IMR-90 (cell line): ENCODE data around the gene CHN2. TPM values are rescaled to one million over a fixed set of nuclear protein-coding genes. Genes with fewer than 3 reads are reported as not detected.

ENCODE experiments used
- ATAC-seq: fragments of 200-7000 bp; cut with Tn5 transposase; 2 replicates; pipeline ENCODE4 v1.9.1; 2020; ENCODE audit warnings: low read depth, mild to moderate bottlenecking, moderate library complexity
- BruUV-seq: library from RNA; stranded (reverse); fragments of 400-500 nt; replicated peaks from 2 replicates; lab custom pipeline; 2021; lab: Mats Ljungman, UMichigan
- CTCF ChIA-PET: fragments of 300-600 bp; formaldehyde crosslinking; extraction: SDS; loops from one replicate; lab custom pipeline; 2021; ENCODE audit warnings: antibody characterized with exemption; lab: Yijun Ruan, JAX
- POLR2A ChIA-PET: fragments of 300-600 bp; sonication (Branson Sonifier 250); formaldehyde crosslinking; loops from one replicate; lab custom pipeline; 2022; ENCODE audit warnings: antibody characterized with exemption; ENCODE audit not compliant: unreplicated experiment; lab: Charles Lee
- DNase-seq: peaks from one replicate; pipeline ENCODE4 v3.0.0; 2013
- H2AFZ ChIP-seq: replicated peaks from 2 replicates; pipeline ENCODE3; 2013; ENCODE audit warnings: low read length, mild to moderate bottlenecking; ENCODE audit not compliant: poor library complexity
- H2AK5ac ChIP-seq: 2 replicates; pipeline ENCODE4 v1.6.1; 2013; ENCODE audit warnings: low read depth, low read length, inconsistent platforms
- H2AK9ac ChIP-seq: replicated peaks from 2 replicates; pipeline ENCODE3; 2013; ENCODE audit warnings: mild to moderate bottlenecking, low read depth, low read length, moderate library complexity; ENCODE audit not compliant: poor library complexity
- H2BK120ac ChIP-seq: 2 replicates; pipeline ENCODE4 v1.6.1; 2013; ENCODE audit warnings: low read depth, low read length, inconsistent platforms
- H2BK15ac ChIP-seq: 3 replicates; pipeline ENCODE4 v1.6.1; 2013; ENCODE audit warnings: low read depth, low read length, inconsistent platforms
- H2BK20ac ChIP-seq: 2 replicates; pipeline ENCODE4 v1.6.1; 2013; ENCODE audit warnings: low read depth, mild to moderate bottlenecking, inconsistent platforms, low read length, moderate library complexity
- H2BK5ac ChIP-seq: 2 replicates; pipeline ENCODE4 v1.6.1; 2013; ENCODE audit warnings: mild to moderate bottlenecking, low read depth, low read length, inconsistent platforms; ENCODE audit not compliant: poor library complexity, severe bottlenecking
- H3K14ac ChIP-seq: replicated peaks from 2 replicates; pipeline ENCODE4 v1.6.1; 2013; ENCODE audit warnings: low read depth, low read length, inconsistent platforms
- H3K18ac ChIP-seq: 2 replicates; pipeline ENCODE4 v1.6.1; 2013; ENCODE audit warnings: low read depth, low read length, control low read depth
- H3K23ac ChIP-seq: 2 replicates; pipeline ENCODE4 v1.6.1; 2013; ENCODE audit warnings: low read depth, low read length, inconsistent platforms
- H3K27ac ChIP-seq: 2 replicates; pipeline ENCODE4 v1.5.1; 2013; ENCODE audit warnings: mild to moderate bottlenecking, control low read depth, low read length; ENCODE audit not compliant: insufficient read depth
- H3K27me3 ChIP-seq: 2 replicates; pipeline ENCODE4 v1.6.1; 2013; ENCODE audit warnings: low read length; ENCODE audit not compliant: control insufficient read depth, insufficient read depth
- H3K36me3 ChIP-seq: 2 replicates; pipeline ENCODE4 v1.6.1; 2013; ENCODE audit warnings: low read length, mixed read lengths; ENCODE audit not compliant: control insufficient read depth, insufficient read depth
- H3K4ac ChIP-seq: 2 replicates; pipeline ENCODE4 v1.6.1; 2013; ENCODE audit warnings: low read depth, low read length, inconsistent platforms
- H3K4me1 ChIP-seq: 2 replicates; pipeline ENCODE4 v1.6.1; 2013; ENCODE audit warnings: low read length, mixed read lengths; ENCODE audit not compliant: control insufficient read depth, insufficient read depth
- H3K4me2 ChIP-seq: 2 replicates; pipeline ENCODE4 v1.6.1; 2013; ENCODE audit warnings: low read depth, mild to moderate bottlenecking, control low read depth, low read length, moderate library complexity
- H3K4me3 ChIP-seq: 2 replicates; pipeline ENCODE4 v1.5.1; 2013; ENCODE audit warnings: low read depth, mild to moderate bottlenecking, control low read depth, low read length, moderate library complexity; ENCODE audit not compliant: insufficient read depth
- H3K56ac ChIP-seq: 2 replicates; pipeline ENCODE4 v1.6.1; 2013; ENCODE audit warnings: low read length, inconsistent platforms; ENCODE audit not compliant: insufficient read depth; ENCODE audit errors: extremely low read depth
- H3K79me1 ChIP-seq, 2 experiments: 2 replicates each; pipeline ENCODE4 v1.6.1; 2013; ENCODE audit warnings: low read length in 2 of 2, inconsistent platforms in 1 of 2, low read depth in 1 of 2
- H3K9ac ChIP-seq: 2 replicates; pipeline ENCODE4 v1.6.1; 2013; ENCODE audit warnings: low read depth, low read length, control low read depth
- H3K9me1 ChIP-seq: 2 replicates; pipeline ENCODE4 v1.6.1; 2013; ENCODE audit warnings: low read length, inconsistent platforms; ENCODE audit not compliant: insufficient read depth
- H3K9me3 ChIP-seq: 2 replicates; pipeline ENCODE4 v1.6.1; 2013; ENCODE audit warnings: low read length; ENCODE audit not compliant: control insufficient read depth, insufficient read depth
- H4K20me1 ChIP-seq: 2 replicates; pipeline ENCODE4 v1.6.1; 2013; ENCODE audit warnings: low read length, inconsistent platforms; ENCODE audit not compliant: insufficient read depth
- H4K5ac ChIP-seq: 2 replicates; pipeline ENCODE4 v1.6.1; 2013; ENCODE audit warnings: mild to moderate bottlenecking, low read depth, low read length, control low read depth
- H4K8ac ChIP-seq, 2 experiments: 2 replicates each; pipeline ENCODE4 v1.6.1; 2013; ENCODE audit warnings: low read depth in 2 of 2, low read length in 2 of 2, control low read depth in 1 of 2, inconsistent platforms in 1 of 2
- H4K91ac ChIP-seq: 2 replicates; pipeline ENCODE4 v1.6.1; 2013; ENCODE audit warnings: low read depth, low read length, inconsistent platforms; ENCODE audit not compliant: insufficient read depth
- BHLHE40 ChIP-seq: fragments of 150-350 bp; IDR thresholded peaks from 2 replicates; pipeline ENCODE4 v1.6.1; 2016; ENCODE audit warnings: mild to moderate bottlenecking, low read depth, low read length
- CEBPB ChIP-seq: IDR thresholded peaks from 2 replicates; pipeline ENCODE4 v1.6.1; 2012; ENCODE audit warnings: low read depth, low read length, improper control_type of control experiment
- CHD1 ChIP-seq: IDR thresholded peaks from 2 replicates; pipeline ENCODE4 v1.6.1; 2012; ENCODE audit warnings: low read depth, low read length, improper control_type of control experiment
- FOS ChIP-seq: fragments of 150-350 bp; IDR thresholded peaks from 2 replicates; pipeline ENCODE4 v1.6.1; 2016; ENCODE audit warnings: low read depth, low read length
- MAFK ChIP-seq: IDR thresholded peaks from 2 replicates; pipeline ENCODE4 v1.6.1; 2012; ENCODE audit warnings: low read depth, low read length, improper control_type of control experiment
- MAZ ChIP-seq: IDR thresholded peaks from 2 replicates; pipeline ENCODE4 v1.6.1; 2012; ENCODE audit warnings: low read depth, mild to moderate bottlenecking, low read length, improper control_type of control experiment, moderate library complexity, borderline replicate concordance
- MXI1 ChIP-seq: IDR thresholded peaks from 2 replicates; pipeline ENCODE4 v1.6.1; 2012; ENCODE audit warnings: low read depth, mild to moderate bottlenecking, low read length, moderate library complexity, borderline replicate concordance
- RCOR1 ChIP-seq: IDR thresholded peaks from 2 replicates; pipeline ENCODE4 v1.6.1; 2012; ENCODE audit warnings: mild to moderate bottlenecking, low read length, improper control_type of control experiment; ENCODE audit not compliant: insufficient replicate concordance
- SMC3 ChIP-seq: fragments of 150-350 bp; IDR thresholded peaks from 2 replicates; pipeline ENCODE4 v1.6.1; 2016; ENCODE audit warnings: low read depth, mild to moderate bottlenecking, antibody characterized with exemption, low read length, moderate library complexity
- WGBS, 2 experiments: methylation state at CpG; one replicate each; pipeline versions ENCODE4 v1.1.5 to v1.1.7; 2013; ENCODE audit warnings: missing lambda C conversion rate in 2 of 2; ENCODE audit not compliant: insufficient read length in 1 of 2; ENCODE audit errors: extremely low coverage in 2 of 2; 5-methylcytosine and 5-hydroxymethylcytosine counted together
- dilution Hi-C: fragments of 300-500 bp; cut with HindIII; formaldehyde crosslinking; loops from one replicate; pipeline ENCODE4 v1.14.3; 2018; ENCODE audit warnings: low sequenced_read_pairs; ENCODE audit not compliant: unreplicated experiment
- in situ Hi-C: fragments of 300-500 bp; cut with MboI; formaldehyde crosslinking; loops from 3 replicates; pipeline ENCODE4 v1.14.3; 2019; ENCODE audit warnings: low sequenced_read_pairs, inconsistent platforms, mixed read lengths
- intact Hi-C: fragments of 100-400 bp; cut with micrococcal nuclease; formaldehyde crosslinking; loops from 2 replicates; pipeline ENCODE4 v1.10.0; 2022
- polyA plus RNA-seq, 3 experiments: library from polyadenylated mRNA; depleted of rRNA; stranded (reverse); fragments of >200 nt; gene quantifications; 2 replicates each; pipeline ENCODE4 v1.2.3, GENCODE V29; 2012; ENCODE audit warnings: low replicate concordance in 1 of 3
- total RNA-seq: library from RNA; depleted of rRNA; stranded (reverse); fragments of >200 nt; gene quantifications from 2 replicates; pipeline ENCODE4 v1.2.3, GENCODE V29; 2012
- TF ChIP-seq, protein P1 (sequence below): fragments of 150-350 bp; IDR thresholded peaks from 2 replicates; pipeline ENCODE4 v1.6.1; 2016; ENCODE audit warnings: low read depth, mild to moderate bottlenecking, low read length, moderate library complexity, borderline replicate concordance
- TF ChIP-seq, protein P2 (sequence below): fragments of 150-350 bp; IDR thresholded peaks from 2 replicates; pipeline ENCODE4 v1.6.1; 2017; ENCODE audit warnings: mild to moderate bottlenecking, antibody characterized with exemption, low read length, low read depth

CHN2 gene
- total and polyA plus RNA-seq, 2 of the 4 experiments (the other 2 are of a cell fraction): not detected

DNA sequence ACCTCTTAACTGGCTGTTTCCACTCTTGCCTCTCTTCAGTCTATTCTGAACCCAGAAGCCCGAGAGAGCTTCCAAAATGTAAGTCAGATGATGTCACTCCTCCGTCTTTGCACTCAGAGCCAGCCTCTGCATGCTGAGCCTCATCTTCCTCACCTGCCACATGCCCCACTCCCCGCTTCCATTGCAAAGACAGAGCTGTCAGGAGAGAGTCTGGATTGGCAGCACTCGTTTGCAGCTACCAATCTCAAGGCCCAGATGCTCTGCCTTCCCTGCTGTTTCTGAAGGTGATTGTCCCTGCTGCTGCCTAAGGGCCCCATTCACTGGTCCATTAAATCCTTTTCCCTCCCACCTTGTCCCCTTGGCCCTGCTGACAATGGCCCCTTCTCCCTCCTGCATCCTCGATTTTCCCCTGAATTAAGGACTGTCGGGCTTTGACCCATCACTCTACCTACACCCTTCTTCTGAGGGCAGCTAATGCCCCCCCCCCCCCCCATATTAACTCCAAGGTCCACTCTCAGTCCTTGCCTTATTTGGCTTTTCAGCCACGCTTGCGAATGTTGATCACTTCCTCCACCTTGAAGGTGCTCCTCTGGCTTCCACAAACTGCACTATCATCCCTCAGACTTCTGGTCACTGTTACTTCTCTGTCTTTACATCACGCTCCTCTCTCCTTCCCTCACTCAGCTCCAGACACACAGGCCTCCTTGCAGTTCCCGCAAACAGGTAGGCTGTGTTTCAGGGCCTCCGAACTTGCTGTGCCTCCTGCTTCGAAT is 98.5 kb downstream of the CHN2 start:
- H3K9me3 ChIP-seq: no peaks in the 10 kb centered on the region
- no peak overlapping the region for H3K27ac ChIP-seq
- H3K9ac ChIP-seq: no peak overlapping the region
- no peak overlapping the region for H2BK15ac ChIP-seq
- intact Hi-C loops (no loop called here), dilution Hi-C loops (no loop called here), in situ Hi-C loops (no loop called here)
- no peak overlapping the region for H3K4me2 ChIP-seq
- H2AK9ac ChIP-seq: no peak overlapping the region
- H3K27me3 ChIP-seq: no peaks in the 10 kb centered on the region
- DNase-seq (no peak), ATAC-seq (no peak)
- H3K23ac ChIP-seq: no peak overlapping the region
- ChIA-PET POLR2A (no interaction called here), CTCF (no interaction called here)
- no peaks in the 10 kb centered on the region for H3K36me3 ChIP-seq
- no peak overlapping the region for H3K4me3 ChIP-seq
- H2BK120ac ChIP-seq: no peak overlapping the region
- H2AK5ac ChIP-seq: no peak overlapping the region
- no peaks in the 10 kb centered on the region for H4K20me1 ChIP-seq
- no TSS peak for BruUV-seq
- H3K4ac ChIP-seq: no peak overlapping the region
- H2BK20ac ChIP-seq: no peak overlapping the region
- H3K9me1 ChIP-seq: no peaks in the 10 kb centered on the region
- no peak overlapping the region for H4K91ac ChIP-seq
- H3K4me1 ChIP-seq: no peaks in the 10 kb centered on the region
- H4K8ac ChIP-seq: no peak overlapping the region
- no peak overlapping the region for H3K18ac ChIP-seq
- H2AFZ ChIP-seq: no peak overlapping the region
- no peak overlapping the region for H4K5ac ChIP-seq
- H3K56ac ChIP-seq: no peak overlapping the region
- H3K79me1 ChIP-seq: no peaks in the 10 kb centered on the region
- H2BK5ac ChIP-seq: no peak overlapping the region
- 75% methylated on average over 8 of the region's 12 CpGs; no CpG with 5 or more reads in 1 of the 2 experiments for WGBS, 2 experiments
- H3K14ac ChIP-seq: no peak overlapping the region
- TF ChIP-seq MAZ: no peak
- TF ChIP-seq, protein P1, sequence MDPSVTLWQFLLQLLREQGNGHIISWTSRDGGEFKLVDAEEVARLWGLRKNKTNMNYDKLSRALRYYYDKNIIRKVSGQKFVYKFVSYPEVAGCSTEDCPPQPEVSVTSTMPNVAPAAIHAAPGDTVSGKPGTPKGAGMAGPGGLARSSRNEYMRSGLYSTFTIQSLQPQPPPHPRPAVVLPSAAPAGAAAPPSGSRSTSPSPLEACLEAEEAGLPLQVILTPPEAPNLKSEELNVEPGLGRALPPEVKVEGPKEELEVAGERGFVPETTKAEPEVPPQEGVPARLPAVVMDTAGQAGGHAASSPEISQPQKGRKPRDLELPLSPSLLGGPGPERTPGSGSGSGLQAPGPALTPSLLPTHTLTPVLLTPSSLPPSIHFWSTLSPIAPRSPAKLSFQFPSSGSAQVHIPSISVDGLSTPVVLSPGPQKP: no peak
- no peak for TF ChIP-seq FOS
- TF ChIP-seq, protein P2, sequence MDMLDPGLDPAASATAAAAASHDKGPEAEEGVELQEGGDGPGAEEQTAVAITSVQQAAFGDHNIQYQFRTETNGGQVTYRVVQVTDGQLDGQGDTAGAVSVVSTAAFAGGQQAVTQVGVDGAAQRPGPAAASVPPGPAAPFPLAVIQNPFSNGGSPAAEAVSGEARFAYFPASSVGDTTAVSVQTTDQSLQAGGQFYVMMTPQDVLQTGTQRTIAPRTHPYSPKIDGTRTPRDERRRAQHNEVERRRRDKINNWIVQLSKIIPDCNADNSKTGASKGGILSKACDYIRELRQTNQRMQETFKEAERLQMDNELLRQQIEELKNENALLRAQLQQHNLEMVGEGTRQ: no peak
- no peak for TF ChIP-seq CHD1
- TF ChIP-seq CEBPB: no peak
- TF ChIP-seq BHLHE40: no peak
- TF ChIP-seq RCOR1: no peak
- no peak for TF ChIP-seq MAFK
- TF ChIP-seq SMC3: no peak
- TF ChIP-seq MXI1: no peak
